SK-N-MC (cell line): ENCODE data around the gene FKBP4.

ENCODE experiments used
- DNase-seq: peaks from one replicate; pipeline ENCODE4 v3.0.0-alpha.2; 2011; ENCODE audit warnings: low read depth, low spot score
- H3K27ac ChIP-seq: fragments of 200-600 bp; sonication (generic); 2 replicates; pipeline ENCODE4 v1.5.1; 2016; ENCODE audit warnings: mixed run types
- H3K36me3 ChIP-seq: fragments of 200-600 bp; sonication (generic); 2 replicates; pipeline ENCODE4 v1.6.1; 2017; ENCODE audit warnings: antibody characterized with exemption, low read length, mixed read lengths; ENCODE audit not compliant: insufficient read depth
- H3K4me3 ChIP-seq: fragments of 200-600 bp; sonication (generic); 2 replicates; pipeline ENCODE4 v1.5.1; 2016
- H3K9ac ChIP-seq: fragments of 200-600 bp; sonication (generic); 2 replicates; pipeline ENCODE4 v1.8.0; 2017; ENCODE audit warnings: mixed run types, mixed read lengths; ENCODE audit not compliant: insufficient read length
- H3K9me3 ChIP-seq: fragments of 200-600 bp; sonication (generic); 2 replicates; pipeline ENCODE4 v1.6.1; 2017; ENCODE audit warnings: low read depth, mild to moderate bottlenecking, antibody characterized with exemption, low read length, moderate library complexity, mixed read lengths
- EZH2 ChIP-seq: fragments of 200-600 bp; sonication (generic); IDR thresholded peaks from one replicate; pipeline ENCODE4 v1.6.1; 2017; ENCODE audit warnings: antibody characterized with exemption
- FOXP2 ChIP-seq: optimal IDR thresholded peaks from 2 replicates; pipeline ENCODE3; 2011; ENCODE audit warnings: mild to moderate bottlenecking, moderate library complexity; ENCODE audit not compliant: insufficient read depth; ENCODE audit errors: extremely low read length, control extremely low read depth
- POLR2AphosphoS5 ChIP-seq: IDR thresholded peaks from 2 replicates; pipeline ENCODE4 v1.6.1; 2012; ENCODE audit warnings: mild to moderate bottlenecking, low read depth, low read length, borderline replicate concordance

FKBP4 gene

GRCh38 chr12:2851931-2852330, 57.2 kb downstream of the FKBP4 start:
- no peak for DNase-seq
- TF ChIP-seq EZH2 (no peak), FOXP2 (no peak), POLR2AphosphoS5 (no peak)
- no peaks in the 10 kb centered on the region for H3K9me3 ChIP-seq
- no peak overlapping the region for H3K27ac ChIP-seq
- H3K4me3 ChIP-seq = no peak overlapping the region
- H3K9ac ChIP-seq = no peak overlapping the region
- H3K36me3 ChIP-seq = no peaks in the 10 kb centered on the region

GRCh38 chr12:2853626-2854025, 58.9 kb downstream of the FKBP4 start:
- peaks cover 10% of the 10 kb centered on the region; the same call in 1 of the 2 replicates for H3K36me3 ChIP-seq
- TF ChIP-seq POLR2AphosphoS5 = no peak
- TF ChIP-seq FOXP2 = no peak
- no peak for TF ChIP-seq EZH2
- H3K9ac ChIP-seq = no peak overlapping the region
- no peak overlapping the region for H3K27ac ChIP-seq
- no peak overlapping the region for H3K4me3 ChIP-seq
- DNase-seq = no peak
- no peaks in the 10 kb centered on the region for H3K9me3 ChIP-seq
